CD1c-positive myeloid dendritic cell (primary cell): ENCODE measurements around the gene HSD11B2.
"Not testable (repeated sequence)": the region's sequence is repeated elsewhere in the genome, so short reads cannot be mapped to it uniquely, and the experiment has no call there.

Experiments used
- DNase-seq: peaks from one replicate; pipeline ENCODE4 v3.0.0-alpha.2; 2016; ENCODE audit errors: extremely low spot score

The HSD11B2 gene

DNA sequence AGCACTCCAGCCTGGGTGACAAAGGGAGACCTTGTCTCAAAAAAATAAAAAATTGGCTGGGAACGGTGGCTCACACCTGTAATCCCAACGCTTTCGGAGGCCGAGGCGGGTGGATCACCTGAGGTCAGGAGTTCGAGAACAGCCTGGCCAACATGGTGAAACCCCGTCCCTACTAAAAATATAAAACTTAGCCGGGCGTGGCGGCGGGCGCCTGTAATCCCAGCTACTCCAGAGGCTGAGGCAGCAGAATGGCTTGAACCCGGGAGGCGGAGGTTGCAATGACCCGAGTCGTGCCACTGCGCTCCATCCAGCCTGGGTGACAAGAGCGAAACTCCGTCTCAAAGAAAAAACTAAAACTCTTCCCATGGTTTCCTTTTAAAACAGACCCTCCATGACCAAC lies 15.5 kb upstream of the HSD11B2 start:
- DNase-seq: not testable (repeated sequence)

DNA sequence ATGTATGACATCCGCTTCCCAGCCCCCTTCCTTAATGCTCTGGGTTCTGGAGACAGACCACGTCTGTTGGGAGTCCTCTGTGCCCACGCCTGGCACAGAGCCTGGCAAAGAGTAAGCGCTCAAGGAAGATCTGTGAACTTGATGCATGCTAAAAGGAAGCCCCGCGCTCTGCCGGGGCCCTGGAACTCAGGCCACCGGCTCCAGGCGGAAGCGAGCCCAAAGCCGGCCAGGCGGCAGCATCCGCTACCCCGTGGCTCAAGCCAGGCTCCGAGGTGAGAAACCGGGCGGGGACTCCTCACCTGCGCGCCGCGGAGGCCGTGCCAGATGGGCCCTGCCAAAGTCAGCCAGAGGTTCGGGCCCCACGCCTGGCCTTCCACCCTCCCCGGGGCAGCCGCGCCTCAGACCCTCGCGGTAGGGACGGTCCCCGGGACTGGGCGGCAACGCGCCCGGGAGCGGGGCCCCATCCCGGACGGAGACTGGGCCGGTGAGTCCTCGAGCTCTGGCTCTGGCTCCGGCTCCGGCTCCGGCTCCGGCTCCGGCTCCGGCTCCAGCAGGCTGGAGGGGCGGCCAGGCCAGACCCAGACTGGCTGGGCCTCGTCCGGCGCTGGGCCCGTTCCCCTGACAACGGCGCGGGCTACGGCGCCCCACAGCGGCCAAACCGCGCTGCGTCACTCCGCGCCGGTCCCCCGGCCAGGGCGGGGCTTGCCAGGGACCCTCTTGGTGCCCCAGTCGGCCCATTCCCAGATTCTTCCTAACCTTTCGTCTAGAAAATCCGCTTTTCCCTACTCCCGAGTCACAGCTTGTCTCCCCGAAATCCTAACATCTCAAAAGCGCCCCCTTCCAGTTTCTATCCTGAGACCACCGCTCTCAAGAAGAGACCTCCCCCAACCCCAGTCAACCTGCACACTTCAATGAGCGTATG lies 14.8 kb upstream of the HSD11B2 start, which contains the start of gene ZDHHC1:
Gene ZDHHC1 (minus strand): TSS at position 606 of the 922 bp plus-strand sequence. CDS start 8,702 bp downstream, outside the sequence.
- DNase-seq: peak; percentile 61

DNA sequence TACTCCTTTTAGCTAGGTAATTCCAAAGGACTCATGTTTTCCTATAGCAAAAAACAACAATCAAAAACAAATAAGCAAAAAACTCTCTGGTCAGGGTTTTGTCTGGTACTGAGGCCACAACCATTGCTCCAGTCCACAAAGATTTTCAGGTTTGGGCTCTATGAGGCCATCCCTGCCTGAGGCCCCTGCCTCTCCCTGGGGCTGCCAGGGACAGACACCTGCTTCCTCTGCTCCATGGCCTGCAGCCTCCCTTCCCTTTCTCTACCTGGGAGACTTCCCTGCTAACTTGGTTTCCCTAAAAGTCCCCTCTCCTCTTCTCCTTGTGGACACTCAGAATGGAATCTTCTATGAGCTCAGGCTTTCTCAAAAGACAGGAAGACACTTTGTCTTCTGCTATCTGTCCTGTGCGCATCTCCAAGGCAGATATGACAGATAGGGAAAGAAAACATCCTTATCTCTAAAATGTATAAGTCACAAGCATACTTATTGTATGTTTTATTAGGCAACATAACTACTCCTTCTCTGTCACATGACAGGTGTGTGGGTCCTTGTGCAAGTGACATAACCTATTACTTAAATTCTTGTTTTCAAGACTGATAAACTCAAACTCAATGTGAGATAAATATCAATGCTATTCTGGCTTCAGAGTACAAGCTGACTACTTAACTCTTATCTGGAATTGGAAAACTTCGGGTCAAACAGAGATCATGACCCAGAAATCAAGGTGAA lies 13.4 kb upstream of the HSD11B2 start:
- DNase-seq: no peak

DNA sequence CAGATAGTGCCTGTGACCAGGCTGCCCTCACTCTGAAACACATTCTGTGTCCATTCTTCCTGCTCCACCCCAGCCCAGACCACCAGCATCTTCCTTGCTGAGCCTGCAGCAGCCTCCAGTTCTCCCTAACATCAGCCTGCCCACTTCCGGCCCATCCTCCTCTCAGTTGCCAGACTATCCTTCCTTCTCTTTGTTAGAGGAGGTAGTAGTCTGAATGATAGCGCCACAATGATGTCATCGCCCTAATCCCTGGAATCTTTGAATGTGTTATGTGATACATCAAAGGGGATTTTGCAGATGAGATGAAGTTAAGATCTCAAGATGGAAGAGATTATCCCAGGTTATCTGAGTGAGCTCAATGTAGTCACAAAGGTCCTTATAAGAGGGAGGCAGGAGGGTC lies 11.4 kb upstream of the HSD11B2 start:
- DNase-seq: no peak

DNA sequence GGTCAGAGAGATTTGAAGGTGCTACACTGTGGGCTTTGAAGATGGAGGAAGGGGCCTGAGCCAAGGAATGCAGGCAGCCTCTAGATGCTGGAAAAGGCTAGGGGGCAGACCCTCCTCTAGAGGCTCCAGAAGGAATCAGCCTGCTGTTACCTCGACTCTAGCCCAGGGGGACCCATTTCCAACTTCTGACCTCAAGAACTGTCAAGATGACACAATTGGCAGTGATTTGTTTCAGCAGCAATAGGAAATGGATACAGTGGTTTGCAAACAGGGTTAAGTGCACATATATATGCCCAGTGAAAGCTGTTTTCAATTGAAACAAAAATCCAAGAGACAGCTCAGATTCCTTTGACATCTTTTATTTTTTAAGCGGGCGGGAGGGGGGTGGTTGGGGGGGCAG lies 11.0 kb upstream of the HSD11B2 start:
- no peak for DNase-seq

DNA sequence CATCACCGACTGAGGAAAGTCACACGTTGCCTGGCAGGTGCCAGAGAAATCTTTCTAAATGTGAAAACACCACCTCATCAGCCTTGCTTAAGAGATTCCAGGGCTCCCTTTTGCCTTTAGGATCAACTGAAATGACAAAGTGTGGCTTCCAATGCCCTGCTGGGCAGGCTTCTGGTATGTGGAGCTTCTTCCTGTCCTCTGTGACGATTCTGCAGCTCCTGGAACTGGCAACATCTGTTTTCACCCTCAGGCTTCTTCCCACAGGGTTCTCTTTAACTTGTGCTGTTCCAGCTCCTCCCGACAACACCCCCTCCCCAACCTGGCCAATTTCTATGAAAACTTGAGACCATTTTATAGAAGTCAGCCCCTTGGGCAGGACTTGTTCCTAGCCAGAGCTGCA lies 9.9 kb upstream of the HSD11B2 start:
- no peak for DNase-seq

DNA sequence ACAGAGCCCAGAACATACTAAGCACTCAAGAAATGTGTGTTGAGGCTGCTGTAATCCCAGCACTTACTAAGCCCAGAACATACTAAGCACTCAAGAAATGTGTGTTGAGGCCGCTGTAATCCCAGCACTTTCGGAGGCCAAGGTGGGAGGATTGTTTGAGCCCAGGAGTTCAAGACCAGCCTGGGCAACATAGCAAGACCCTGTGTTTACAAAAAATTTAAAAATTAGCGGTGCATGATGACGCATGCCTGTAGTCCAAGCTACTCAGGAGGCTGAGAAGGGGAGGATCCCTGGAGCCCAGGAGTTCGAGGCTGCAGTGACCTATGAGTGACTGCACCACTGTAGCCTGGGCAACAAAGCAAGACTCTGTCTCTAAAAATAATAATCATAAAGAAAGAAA lies 7.9 kb upstream of the HSD11B2 start:
- DNase-seq: no peak

DNA sequence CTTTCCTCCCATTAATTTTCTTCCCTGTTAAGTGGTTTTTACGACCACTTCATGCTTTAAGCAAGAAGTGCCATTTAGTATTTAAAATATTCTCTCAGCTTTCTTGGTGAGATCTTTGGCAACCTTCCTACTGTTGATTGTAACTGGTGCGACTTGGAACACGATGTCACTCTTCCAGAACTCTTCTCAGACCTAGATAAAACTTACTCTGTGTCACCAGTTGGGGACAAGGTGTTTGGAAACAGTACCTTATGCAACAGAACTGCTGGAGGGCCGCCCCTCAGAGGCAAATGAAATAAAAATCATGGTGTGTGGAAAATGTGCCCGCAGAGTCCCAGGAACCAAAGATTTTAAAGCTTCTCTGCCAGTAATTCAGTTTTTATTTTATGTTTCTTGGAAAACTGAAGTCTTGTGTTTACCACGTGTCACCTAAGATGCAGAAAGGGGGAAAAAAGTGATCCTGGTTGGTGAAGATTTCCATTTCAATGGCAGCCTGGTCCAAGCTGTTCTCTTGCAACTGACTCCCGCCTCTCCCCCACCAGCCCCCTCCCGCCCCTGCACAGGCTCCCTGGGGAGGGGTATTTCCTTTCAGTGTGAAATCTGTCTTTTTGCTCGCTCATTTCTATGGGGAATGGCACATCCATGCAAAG lies 7.2 kb upstream of the HSD11B2 start:
- DNase-seq: no peak

DNA sequence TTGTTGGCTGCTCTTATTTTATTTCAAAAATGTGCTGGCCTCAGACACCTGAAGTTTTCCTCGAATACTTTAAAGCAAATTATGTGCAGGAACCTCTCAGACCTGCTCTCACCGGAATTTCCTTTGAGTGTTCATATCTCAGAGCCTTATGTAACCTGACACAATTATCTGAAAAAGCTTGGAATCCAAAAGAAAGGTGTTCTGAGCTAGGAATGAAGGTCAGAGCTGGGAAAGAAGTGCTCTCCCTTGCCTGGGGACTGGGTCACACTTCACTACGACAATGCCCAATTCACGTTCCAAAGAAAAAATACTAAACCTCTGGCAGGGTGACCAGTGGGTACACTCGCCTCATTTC lies 6.7 kb upstream of the HSD11B2 start:
- no peak for DNase-seq

DNA sequence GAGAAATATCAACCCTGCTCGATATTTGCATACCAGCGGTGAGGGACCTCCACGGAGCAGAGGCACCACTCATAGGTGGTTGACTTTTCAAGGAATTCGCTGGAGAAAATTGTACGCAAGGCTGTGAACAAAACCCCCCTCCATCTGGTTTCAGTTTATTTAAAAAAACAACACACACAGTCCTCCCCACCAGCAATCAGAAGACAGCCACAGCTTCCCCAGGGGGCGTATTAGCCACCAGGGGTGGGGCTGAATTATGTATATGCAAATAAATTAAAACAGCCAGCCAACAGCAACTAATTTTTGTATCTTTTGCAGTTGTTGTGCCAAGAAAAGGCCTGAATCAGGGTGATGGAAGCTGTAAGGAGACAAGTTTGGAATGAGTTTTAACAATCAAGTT lies 5.9 kb upstream of the HSD11B2 start:
- no peak for DNase-seq

DNA sequence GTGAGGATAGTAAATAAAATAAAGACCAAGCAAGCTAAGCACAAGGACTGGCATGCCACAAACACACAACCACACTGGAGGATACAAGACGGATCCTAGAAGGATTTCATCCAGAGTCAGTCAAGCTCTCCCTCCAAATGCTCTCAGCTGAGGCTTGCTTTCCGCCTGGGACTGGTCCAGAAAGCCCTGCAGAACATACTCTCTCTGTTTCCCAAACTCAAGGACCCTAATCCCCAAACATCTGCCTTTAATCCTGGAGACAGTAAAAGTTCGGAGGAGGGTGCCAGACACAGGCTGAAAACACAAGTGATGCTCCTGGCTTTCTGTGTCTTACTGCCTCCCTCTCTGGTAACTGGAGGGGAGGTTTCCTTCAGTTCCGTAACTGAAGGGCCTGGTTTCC lies 5.3 kb upstream of the HSD11B2 start:
- DNase-seq: no peak

DNA sequence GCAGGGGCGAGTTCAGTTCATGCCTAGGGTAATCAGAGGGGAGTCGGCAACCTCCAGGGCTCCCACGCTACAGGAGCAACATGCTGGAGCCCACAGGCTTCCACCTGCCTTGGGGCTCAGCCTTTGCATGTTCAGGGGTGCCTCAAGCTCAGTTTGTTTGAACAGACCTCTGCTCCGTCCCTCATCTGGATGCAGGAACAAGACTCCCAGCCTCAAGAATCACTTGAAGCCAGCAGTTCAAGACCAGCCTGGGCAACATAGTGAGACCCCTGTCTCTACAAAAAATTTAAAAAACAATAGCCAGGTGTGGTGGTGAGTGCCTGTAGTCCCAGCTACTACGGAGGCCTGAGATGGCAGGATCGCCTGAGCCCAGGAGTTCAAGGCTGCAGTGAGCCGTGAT lies 4.9 kb upstream of the HSD11B2 start:
- no peak for DNase-seq

DNA sequence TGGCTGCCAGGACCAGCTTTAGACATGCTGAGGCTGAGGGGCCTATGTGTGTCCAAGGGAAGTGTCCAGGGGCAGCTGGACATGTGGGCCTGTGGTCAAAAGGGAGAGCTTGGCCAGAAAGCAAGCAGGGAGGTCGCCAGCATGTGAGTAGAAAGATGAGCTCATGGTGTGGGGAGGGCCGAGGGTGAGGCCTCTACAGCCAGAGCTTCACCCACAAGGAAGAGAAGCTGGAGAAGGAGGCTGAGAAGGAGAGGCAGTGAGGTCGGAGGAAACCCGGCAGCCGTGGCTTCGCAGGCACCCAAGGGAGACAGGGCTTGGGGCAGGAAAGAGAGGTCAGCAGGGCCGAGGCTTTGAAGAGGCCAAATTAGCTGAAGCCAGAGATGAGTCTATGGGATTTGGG lies 4.0 kb upstream of the HSD11B2 start:
- DNase-seq: no peak

DNA sequence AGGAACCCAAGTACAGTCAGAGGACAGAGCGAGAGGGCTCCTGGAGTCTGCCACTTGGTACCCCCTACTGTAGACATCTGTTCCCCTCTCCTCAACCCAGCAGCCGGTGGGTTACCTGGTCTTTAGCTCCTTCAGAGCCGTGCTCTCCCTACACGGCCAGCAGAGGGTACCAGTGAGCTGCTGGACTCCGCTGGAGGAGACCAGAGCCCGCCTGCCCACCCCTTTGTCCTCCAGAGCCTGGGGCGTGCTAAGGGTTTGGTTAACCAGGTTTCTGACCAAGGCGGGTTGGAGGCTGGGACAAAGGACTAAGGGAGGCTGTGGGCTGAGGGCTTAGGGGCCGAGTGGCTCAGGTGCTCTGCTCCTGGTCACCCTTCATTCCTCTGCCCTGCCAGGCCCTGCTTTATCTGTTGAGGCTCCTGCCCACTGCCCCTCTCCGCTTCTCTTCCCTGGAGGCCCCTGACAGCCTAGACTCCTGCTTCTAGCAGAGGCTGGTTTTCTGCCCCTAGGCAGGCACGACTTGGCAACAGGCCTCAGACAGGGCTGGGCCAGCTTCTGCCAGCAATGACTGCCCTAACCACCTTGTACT lies 2.7 kb upstream of the HSD11B2 start:
- peak; percentile 69 for DNase-seq

DNA sequence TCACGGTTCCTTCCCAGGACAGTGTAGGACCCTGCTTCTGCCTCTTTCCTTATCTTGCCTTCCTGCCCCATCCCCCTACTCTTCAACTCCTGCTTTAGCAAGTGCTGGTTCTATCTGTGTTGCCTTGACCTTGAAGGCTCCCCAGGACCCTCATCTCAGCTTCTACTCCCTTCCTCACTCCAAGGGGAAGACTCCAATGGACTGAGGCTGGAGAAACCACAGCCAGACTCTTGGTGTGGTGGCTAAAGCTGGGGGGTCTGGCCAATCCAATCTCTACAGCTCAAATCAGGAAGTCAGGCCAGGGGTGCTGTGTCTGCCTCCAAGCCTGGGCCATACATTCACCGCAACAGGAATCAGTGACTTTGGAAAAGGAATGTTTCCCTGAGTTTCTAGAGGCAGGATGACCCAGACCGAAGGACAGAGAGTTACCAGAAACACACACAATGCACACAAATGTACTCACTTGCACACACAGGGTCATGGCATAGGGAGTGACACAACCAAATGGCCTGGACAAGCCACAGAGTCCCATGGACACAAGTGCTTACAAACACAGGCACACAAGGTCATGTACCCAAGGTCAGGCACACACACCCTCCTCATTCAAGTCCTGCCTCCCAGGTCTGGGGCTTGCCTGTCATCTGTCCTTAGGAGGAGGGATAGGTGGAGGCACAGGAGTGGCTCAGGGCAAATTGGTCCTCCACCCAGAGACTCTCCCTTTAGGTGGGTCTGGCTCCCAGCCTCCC lies 1.7 kb upstream of the HSD11B2 start:
- no peak for DNase-seq

DNA sequence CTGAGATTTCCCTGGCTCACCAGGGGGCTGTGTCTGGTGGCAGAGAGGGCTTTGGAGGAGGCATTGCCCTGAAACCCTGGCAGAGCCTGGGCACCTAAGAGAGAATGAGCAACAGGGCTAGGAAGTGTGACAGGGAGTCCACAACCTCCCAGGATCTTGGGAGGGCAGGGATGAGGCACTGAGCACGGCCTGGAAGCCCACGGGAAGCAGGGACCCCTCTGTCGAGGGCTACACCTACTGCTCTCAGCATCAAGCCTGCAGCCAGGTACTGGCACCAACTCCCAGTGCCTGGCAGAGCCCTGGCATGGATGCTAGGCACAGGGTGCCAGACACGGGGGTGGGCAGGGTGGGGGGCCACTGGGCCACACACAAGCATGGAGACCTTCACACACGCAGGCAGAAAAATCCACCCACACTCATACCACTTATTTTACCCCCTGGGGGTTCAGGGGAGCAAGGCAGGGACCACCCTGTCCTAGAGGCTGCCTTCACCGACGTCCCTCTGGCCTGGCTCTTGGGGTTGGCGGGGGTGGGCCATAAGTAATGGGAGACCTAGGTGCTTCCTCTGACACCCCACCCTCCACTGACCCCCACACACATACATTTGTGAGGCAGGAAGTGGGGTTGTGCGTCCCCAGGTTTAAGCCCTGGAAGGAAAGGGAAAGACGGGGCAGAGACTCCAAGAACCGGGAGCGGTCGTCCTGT lies 970 bp upstream of the HSD11B2 start:
- DNase-seq: no peak

DNA sequence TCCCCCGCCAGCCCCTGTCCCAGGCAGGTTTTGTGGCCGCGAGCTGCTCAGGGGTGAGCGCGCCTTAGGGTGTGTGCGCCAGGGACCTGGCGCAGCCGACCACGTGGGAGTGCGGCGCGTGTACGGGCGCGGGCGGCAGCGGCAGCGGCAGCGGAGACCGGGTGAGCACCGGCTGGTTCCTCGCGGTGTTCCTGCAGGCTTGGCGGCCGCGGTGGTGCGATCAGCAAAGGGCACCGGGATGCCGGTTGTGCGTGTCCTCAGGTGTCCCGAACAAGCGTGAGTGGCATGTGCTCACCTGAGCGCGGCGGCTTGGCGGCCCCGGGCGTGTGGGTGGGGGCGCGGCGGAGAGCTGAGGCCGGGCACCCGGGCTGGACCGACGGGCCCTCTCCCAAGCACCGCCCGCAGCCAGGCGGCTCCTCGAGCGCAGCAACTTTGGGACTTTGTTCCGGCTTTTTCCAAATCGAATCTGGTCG lies 381 bp upstream of the HSD11B2 start:
- DNase-seq: peak; percentile 32

DNA sequence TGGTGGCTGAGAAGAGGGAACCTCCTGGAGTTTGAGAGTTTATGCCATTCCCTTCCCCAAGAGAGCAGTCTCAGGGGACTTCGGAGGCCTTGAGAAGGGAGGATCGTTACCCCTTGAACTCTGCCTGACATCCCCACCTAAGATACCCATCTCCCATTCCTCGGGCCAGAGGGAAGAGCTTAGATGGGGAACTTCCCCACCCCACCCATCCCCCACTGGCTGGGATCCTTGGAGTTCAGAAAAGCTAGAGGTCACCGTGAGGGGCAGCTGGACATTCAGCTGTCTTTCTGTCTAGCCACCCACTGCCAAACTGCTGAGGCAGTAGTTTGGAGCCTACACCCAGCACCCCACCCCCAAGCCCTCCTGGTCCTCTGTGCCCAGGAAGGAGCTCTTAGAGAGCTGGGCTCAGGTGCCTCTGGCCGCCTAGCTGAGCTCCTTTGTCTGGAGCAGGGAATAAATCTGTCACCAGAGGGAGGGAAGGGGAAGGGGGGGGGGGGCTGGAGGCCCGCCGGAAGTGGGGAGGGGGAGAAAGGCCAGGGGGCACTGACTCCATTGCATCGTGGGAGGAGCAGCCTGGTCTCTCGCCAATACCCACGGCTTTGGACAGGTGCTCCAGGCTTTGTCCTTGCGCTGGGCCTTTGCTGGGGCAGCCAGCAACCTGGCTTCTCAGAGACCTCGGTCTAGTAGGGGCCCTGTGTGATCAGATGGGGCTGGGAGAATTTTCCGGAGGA lies 1.0 kb downstream of the HSD11B2 start:
- no peak for DNase-seq

DNA sequence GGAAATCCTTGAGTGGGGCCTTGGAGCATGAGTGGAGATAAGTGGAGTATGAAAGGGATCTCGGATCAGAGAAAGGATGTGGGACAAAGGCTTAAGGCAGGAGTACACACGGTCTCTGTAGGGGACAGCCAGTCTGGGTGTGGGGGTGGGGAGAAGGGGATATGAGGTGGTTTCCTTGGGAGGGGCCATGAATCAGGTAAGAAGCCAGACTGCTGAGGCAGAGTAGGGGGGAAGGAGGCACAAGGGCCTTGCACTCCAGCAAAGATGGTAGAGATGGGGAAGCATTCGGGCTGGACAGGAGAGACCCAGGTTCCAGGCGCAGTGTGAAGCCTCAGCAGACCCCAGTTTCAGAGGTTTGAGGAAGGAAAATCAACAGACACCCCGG lies 1.6 kb downstream of the HSD11B2 start:
- no peak for DNase-seq

DNA sequence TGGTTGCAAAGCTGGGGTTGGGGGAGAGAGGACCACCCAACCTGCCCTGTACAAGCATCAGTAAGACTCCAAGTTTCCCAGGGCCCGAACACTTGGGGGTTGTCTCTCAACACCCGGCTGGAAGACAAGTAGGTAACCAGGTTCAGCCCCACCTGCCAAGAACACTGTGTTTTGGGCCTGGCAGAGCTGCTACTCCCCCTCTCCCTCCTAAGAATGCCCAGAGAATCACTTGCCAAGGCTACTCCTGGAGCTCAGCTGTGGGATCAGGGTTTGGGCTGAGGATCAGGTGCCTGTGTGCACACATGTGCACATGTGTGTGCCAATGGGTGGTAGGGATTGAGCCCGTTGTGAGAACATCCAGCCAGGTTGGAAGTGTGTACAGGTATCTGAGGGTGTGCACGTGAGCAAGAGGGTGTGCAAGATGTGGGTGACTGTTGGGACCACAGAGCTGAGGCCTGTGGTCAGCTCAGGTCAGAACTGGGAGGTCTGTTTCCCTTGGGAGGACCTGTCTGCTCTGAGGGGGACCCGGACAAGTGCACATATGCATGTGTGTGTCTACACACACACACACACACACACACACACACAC lies 2.3 kb downstream of the HSD11B2 start:
- DNase-seq: no peak
